Prostate gland (tissue), 2 donors: ENCODE data around the gene JMJD7.

Experiments
- POLR2AphosphoS5 ChIP-seq: sonication (generic); formaldehyde crosslinking; IDR thresholded peaks from one replicate; pipeline ENCODE4 v1.6.1; 2017; ENCODE audit warnings: antibody characterized with exemption
- TF ChIP-seq, protein P1 (sequence below), 4 experiments: fragments of 200-600 bp in 2 of 4; fragments of 450-650 bp in 2 of 4; sonication (generic) in 2 of 4; IDR thresholded peaks; 1 replicate in 3 of 4; 2 replicates in 1 of 4; pipeline ENCODE4 v1.5.1; 2016 to 2019; ENCODE audit warnings: antibody characterized with exemption in 4 of 4, mild to moderate bottlenecking in 2 of 4, moderate library complexity in 2 of 4

DNA sequence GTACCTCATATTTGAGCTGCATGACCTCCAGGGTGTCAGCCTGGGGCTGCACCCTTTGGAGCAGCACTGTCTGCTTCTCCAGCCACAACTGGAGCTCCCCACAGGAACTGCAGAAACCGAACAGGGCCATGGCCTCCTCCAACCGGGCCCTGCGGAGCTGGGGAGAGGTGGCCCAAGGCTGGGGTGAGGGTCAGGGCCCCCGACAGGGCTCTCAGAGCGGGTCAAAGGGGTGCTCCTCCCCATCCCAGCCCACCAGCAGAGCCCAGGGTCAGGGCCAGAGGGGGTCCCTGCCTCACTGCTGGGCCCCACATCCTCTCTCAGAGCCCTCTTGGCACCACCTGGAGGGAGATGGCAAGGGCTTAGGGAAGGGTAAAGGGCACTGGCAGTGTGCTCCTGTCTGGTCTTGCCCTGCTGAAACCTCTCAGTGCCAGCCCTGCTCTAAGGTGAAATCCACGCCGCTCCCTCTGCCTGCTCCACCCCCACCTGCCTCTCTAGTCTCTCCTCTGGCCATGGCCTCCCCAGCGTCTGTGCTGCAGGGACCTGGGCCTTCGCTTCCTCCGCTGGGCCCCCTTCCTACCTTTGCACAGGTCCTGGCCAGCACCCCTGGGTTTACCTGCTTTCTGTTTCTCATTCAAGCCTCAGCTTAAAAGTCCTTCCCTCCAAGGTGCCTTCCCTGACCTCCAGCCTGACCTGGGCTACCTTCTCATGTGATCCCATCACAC, 52.4 kb downstream of the JMJD7 start:
- no peak for TF ChIP-seq POLR2AphosphoS5
- TF ChIP-seq, protein P1, sequence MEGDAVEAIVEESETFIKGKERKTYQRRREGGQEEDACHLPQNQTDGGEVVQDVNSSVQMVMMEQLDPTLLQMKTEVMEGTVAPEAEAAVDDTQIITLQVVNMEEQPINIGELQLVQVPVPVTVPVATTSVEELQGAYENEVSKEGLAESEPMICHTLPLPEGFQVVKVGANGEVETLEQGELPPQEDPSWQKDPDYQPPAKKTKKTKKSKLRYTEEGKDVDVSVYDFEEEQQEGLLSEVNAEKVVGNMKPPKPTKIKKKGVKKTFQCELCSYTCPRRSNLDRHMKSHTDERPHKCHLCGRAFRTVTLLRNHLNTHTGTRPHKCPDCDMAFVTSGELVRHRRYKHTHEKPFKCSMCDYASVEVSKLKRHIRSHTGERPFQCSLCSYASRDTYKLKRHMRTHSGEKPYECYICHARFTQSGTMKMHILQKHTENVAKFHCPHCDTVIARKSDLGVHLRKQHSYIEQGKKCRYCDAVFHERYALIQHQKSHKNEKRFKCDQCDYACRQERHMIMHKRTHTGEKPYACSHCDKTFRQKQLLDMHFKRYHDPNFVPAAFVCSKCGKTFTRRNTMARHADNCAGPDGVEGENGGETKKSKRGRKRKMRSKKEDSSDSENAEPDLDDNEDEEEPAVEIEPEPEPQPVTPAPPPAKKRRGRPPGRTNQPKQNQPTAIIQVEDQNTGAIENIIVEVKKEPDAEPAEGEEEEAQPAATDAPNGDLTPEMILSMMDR (IDR thresholded peaks at IDR 0.05) = no peak
